DOHH2 (cell line): ENCODE measurements around the gene TAS2R14.

Source experiments
- CTCF ChIP-seq: fragments of 200-600 bp; sonication (generic); IDR thresholded peaks from one replicate; pipeline ENCODE4 v1.5.1; 2014; ENCODE audit warnings: antibody characterized with exemption, mild to moderate bottlenecking, low read depth, low read length; ENCODE audit not compliant: poor library complexity, severe bottlenecking
- EZH2phosphoT487 ChIP-seq: fragments of 200-600 bp; sonication (generic); IDR thresholded peaks from 2 replicates; pipeline ENCODE4 v1.6.1; 2017; ENCODE audit warnings: borderline replicate concordance, mild to moderate bottlenecking, antibody characterized with exemption, low read length, moderate library complexity, mixed read lengths

GRCh38 chr12:10966314-10966713 is 27.3 kb upstream of the TAS2R14 start:
- TF ChIP-seq CTCF (no peak), EZH2phosphoT487 (no peak)
